T-helper 2 cell treated with Interferon-gamma antibody and Interleukin-4, amounts not matched to agents 5 μg/mL and 100 μg/mL, for 36 hours (primary cell): ENCODE measurements around the gene CBR3.
A peak's percentile ranks its signal among the peaks of the same experiment; 100 is the strongest.
"Not testable (repeated sequence)": the region's sequence is repeated elsewhere in the genome, so short reads cannot be mapped to it uniquely, and the experiment has no call there.

Source experiments
- DNase-seq: peaks from one replicate; pipeline ENCODE4 v3.0.0; 2021; ENCODE audit warnings: low spot score
- H3K27ac Mint-ChIP-seq: one replicate; pipeline ENCODE4 v1.8.0; 2021; ENCODE audit warnings: mild to moderate bottlenecking, mixed read lengths
- H3K27me3 Mint-ChIP-seq: one replicate; pipeline ENCODE4 v1.8.0; 2021; ENCODE audit warnings: low read depth, mixed read lengths
- H3K36me3 Mint-ChIP-seq: one replicate; pipeline ENCODE4 v1.8.0; 2021; ENCODE audit warnings: low read depth, mixed read lengths
- H3K4me1 Mint-ChIP-seq: one replicate; pipeline ENCODE4 v1.8.0; 2021; ENCODE audit warnings: low read depth, mixed read lengths
- H3K4me3 Mint-ChIP-seq: one replicate; pipeline ENCODE4 v1.8.0; 2022; ENCODE audit warnings: mild to moderate bottlenecking, moderate library complexity, mixed read lengths
- H3K9me3 Mint-ChIP-seq: one replicate; pipeline ENCODE4 v1.8.0; 2021; ENCODE audit warnings: mixed read lengths

CBR3 gene

GRCh38 chr21:36127250-36127904 lies 7.5 kb upstream of the CBR3 start:
- Mint-ChIP-seq H3K27me3 (peaks cover 5% of the 10 kb centered on the region), H3K4me3 (no peak overlapping the region), H3K9me3 (no peaks in the 10 kb centered on the region), H3K27ac (peak overlapping the region; percentile 15), H3K4me1 (peaks cover 19% of the 10 kb centered on the region), H3K36me3 (peaks cover 5% of the 10 kb centered on the region)
- DNase-seq = no peak

- Mint-ChIP-seq H3K9me3 (no peaks in the 10 kb centered on the region), H3K27ac (no peak overlapping the region), H3K4me1 (peaks cover 19% of the 10 kb centered on the region), H3K36me3 (peaks cover 5% of the 10 kb centered on the region), H3K4me3 (no peak overlapping the region), H3K27me3 (peaks cover 3% of the 10 kb centered on the region)
- no peak for DNase-seq
Observed at GRCh38 chr21:36127977-36128376, 6.9 kb upstream of the CBR3 start.

GRCh38 chr21:36129219-36129618 lies 5.7 kb upstream of the CBR3 start:
- no peak for DNase-seq
- Mint-ChIP-seq H3K27me3 (peaks cover 3% of the 10 kb centered on the region), H3K4me1 (peaks cover 23% of the 10 kb centered on the region), H3K4me3 (peak overlapping the region; percentile 52), H3K36me3 (peaks cover 5% of the 10 kb centered on the region), H3K27ac (no peak overlapping the region), H3K9me3 (no peaks in the 10 kb centered on the region)

GRCh38 chr21:36130414-36130762 lies 4.5 kb upstream of the CBR3 start:
- H3K9me3 Mint-ChIP-seq, DNase-seq, H3K27me3 Mint-ChIP-seq, H3K36me3 Mint-ChIP-seq: not testable (repeated sequence)
- Mint-ChIP-seq H3K4me3 (peak overlapping the region; percentile 86), H3K27ac (peak overlapping the region; percentile 41), H3K4me1 (peaks cover 25% of the 10 kb centered on the region)

GRCh38 chr21:36130839-36131238 lies 4.0 kb upstream of the CBR3 start:
- Mint-ChIP-seq H3K4me3 (peak overlapping the region; percentile 86), H3K4me1 (peaks cover 22% of the 10 kb centered on the region)
- not testable (repeated sequence) for H3K36me3 Mint-ChIP-seq, DNase-seq, H3K9me3 Mint-ChIP-seq, H3K27me3 Mint-ChIP-seq, H3K27ac Mint-ChIP-seq

GRCh38 chr21:36132696-36133095 lies 2.2 kb upstream of the CBR3 start:
- Mint-ChIP-seq H3K4me3 (no peak overlapping the region), H3K27me3 (peaks cover 3% of the 10 kb centered on the region), H3K27ac (no peak overlapping the region), H3K9me3 (no peaks in the 10 kb centered on the region), H3K36me3 (peaks cover 13% of the 10 kb centered on the region), H3K4me1 (peaks cover 30% of the 10 kb centered on the region)
- DNase-seq = no peak

- peak overlapping the region; percentile 95 for H3K27ac Mint-ChIP-seq
- peaks cover 27% of the 10 kb centered on the region for H3K4me1 Mint-ChIP-seq
- no peaks in the 10 kb centered on the region for H3K9me3 Mint-ChIP-seq
- peak; percentile 72 for DNase-seq
- H3K4me3 Mint-ChIP-seq = peak overlapping the region; percentile 94
- no peaks in the 10 kb centered on the region for H3K27me3 Mint-ChIP-seq
- H3K36me3 Mint-ChIP-seq = peaks cover 20% of the 10 kb centered on the region
Observed at GRCh38 chr21:36135391-36136102, 668 bp downstream of the CBR3 start.

- H3K4me3 Mint-ChIP-seq, DNase-seq, H3K27me3 Mint-ChIP-seq, H3K9me3 Mint-ChIP-seq, H3K27ac Mint-ChIP-seq: not testable (repeated sequence)
- H3K4me1 Mint-ChIP-seq = peaks cover 23% of the 10 kb centered on the region
- peaks cover 28% of the 10 kb centered on the region for H3K36me3 Mint-ChIP-seq
Observed at GRCh38 chr21:36139791-36140190, 4.9 kb downstream of the CBR3 start.

GRCh38 chr21:36141513-36141925 lies 6.6 kb downstream of the CBR3 start:
- peak overlapping the region; percentile 49 for H3K27ac Mint-ChIP-seq
- H3K4me1 Mint-ChIP-seq = peaks cover 23% of the 10 kb centered on the region
- no peak overlapping the region for H3K4me3 Mint-ChIP-seq
- H3K36me3 Mint-ChIP-seq = peaks cover 35% of the 10 kb centered on the region
- DNase-seq = peak; percentile 78
- no peaks in the 10 kb centered on the region for H3K9me3 Mint-ChIP-seq
- H3K27me3 Mint-ChIP-seq = no peaks in the 10 kb centered on the region

- not testable (repeated sequence) for H3K4me3 Mint-ChIP-seq, H3K27ac Mint-ChIP-seq
Observed at GRCh38 chr21:36144233-36144632, 9.4 kb downstream of the CBR3 start.

GRCh38 chr21:36145259-36145658 lies 10.4 kb downstream of the CBR3 start:
- no peak for DNase-seq
- Mint-ChIP-seq H3K36me3 (peaks cover 29% of the 10 kb centered on the region), H3K4me3 (peak overlapping the region; percentile 10), H3K9me3 (no peaks in the 10 kb centered on the region), H3K27ac (peak overlapping the region; percentile 63), H3K27me3 (no peaks in the 10 kb centered on the region), H3K4me1 (peaks cover 21% of the 10 kb centered on the region)

More at GRCh38 chr21:36144233-36144632, 9.4 kb downstream of the CBR3 start:
- H3K4me1 Mint-ChIP-seq = peaks cover 17% of the 10 kb centered on the region
- peaks cover 29% of the 10 kb centered on the region for H3K36me3 Mint-ChIP-seq
- H3K9me3 Mint-ChIP-seq, H3K27me3 Mint-ChIP-seq, DNase-seq: not testable (repeated sequence)

- no peak for DNase-seq
- H3K27me3 Mint-ChIP-seq = peaks cover 4% of the 10 kb centered on the region
- peaks cover 19% of the 10 kb centered on the region for H3K36me3 Mint-ChIP-seq
- H3K9me3 Mint-ChIP-seq = no peaks in the 10 kb centered on the region
- peaks cover 16% of the 10 kb centered on the region for H3K4me1 Mint-ChIP-seq
- H3K4me3 Mint-ChIP-seq = no peak overlapping the region
- H3K27ac Mint-ChIP-seq = no peak overlapping the region
Observed at GRCh38 chr21:36147911-36148310, 13.0 kb downstream of the CBR3 start.

- Mint-ChIP-seq H3K36me3 (peaks cover 16% of the 10 kb centered on the region), H3K27me3 (peaks cover 8% of the 10 kb centered on the region), H3K9me3 (no peaks in the 10 kb centered on the region), H3K4me1 (peaks cover 20% of the 10 kb centered on the region), H3K4me3 (no peak overlapping the region), H3K27ac (no peak overlapping the region)
- no peak for DNase-seq
Observed at GRCh38 chr21:36148886-36149285, 14.0 kb downstream of the CBR3 start.

GRCh38 chr21:36149788-36150711 lies 15.2 kb downstream of the CBR3 start:
- peaks cover 15% of the 10 kb centered on the region for H3K36me3 Mint-ChIP-seq
- H3K27ac Mint-ChIP-seq = peak overlapping the region; percentile 83
- peaks cover 19% of the 10 kb centered on the region for H3K4me1 Mint-ChIP-seq
- H3K9me3 Mint-ChIP-seq = no peaks in the 10 kb centered on the region
- H3K27me3 Mint-ChIP-seq = peaks cover 10% of the 10 kb centered on the region
- H3K4me3 Mint-ChIP-seq = peak overlapping the region; percentile 54
- no peak for DNase-seq
